Lower lobe of right lung (tissue), 2 donors: ENCODE measurements around the gene RAI14. TPM values are rescaled to one million over a fixed set of nuclear protein-coding genes. Genes with fewer than 3 reads are reported as not detected.

Experiments
- ATAC-seq, 2 donors: fragments of 200-7000 bp; cut with Tn5 transposase; one replicate each; pipeline ENCODE4 v1.9.1; 2020 to 2022; ENCODE audit warnings: mild to moderate bottlenecking in 2 of 2, moderate library complexity in 2 of 2
- DNase-seq: peaks from one replicate; pipeline ENCODE4 v3.0.0-alpha.2; 2020
- H3K27ac ChIP-seq: fragments of 200-600 bp; one replicate; pipeline ENCODE4 v1.8.0; 2022
- H3K27me3 ChIP-seq: fragments of 200-600 bp; one replicate; pipeline ENCODE4 v1.8.0; 2022; ENCODE audit warnings: low read depth
- H3K36me3 ChIP-seq: fragments of 200-600 bp; one replicate; pipeline ENCODE4 v1.8.0; 2022; ENCODE audit warnings: mild to moderate bottlenecking
- H3K4me1 ChIP-seq: fragments of 200-600 bp; one replicate; pipeline ENCODE4 v1.8.0; 2022
- H3K4me3 ChIP-seq: fragments of 200-600 bp; one replicate; pipeline ENCODE4 v1.8.0; 2022; ENCODE audit warnings: mild to moderate bottlenecking
- H3K9me3 ChIP-seq: fragments of 200-600 bp; one replicate; pipeline ENCODE4 v1.8.0; 2022
- intact Hi-C: fragments of 100-400 bp; cut with DNase I; formaldehyde crosslinking; loops from one replicate; pipeline ENCODE4 v1.11.0; 2022
- total RNA-seq: library from RNA; stranded (reverse); fragmentation: NEBNext Ultra II Directional; extraction: Animal tissue kit (Norgen Biotek cat#: 25700); gene quantifications from one replicate; pipeline ENCODE4 v1.2.1, GENCODE V29; 2021
- TF ChIP-seq, protein P1 (sequence below): fragments of 200-600 bp; IDR thresholded peaks from one replicate; pipeline ENCODE4 v1.8.0; 2022; ENCODE audit warnings: antibody characterized with exemption, mild to moderate bottlenecking
- donor health status: DM: no; HTN: yes; CAD: no; lungs with severe emphysema.

Gene RAI14
- total RNA-seq, 1 donor from 2014 or later = 66.8 TPM

DNA sequence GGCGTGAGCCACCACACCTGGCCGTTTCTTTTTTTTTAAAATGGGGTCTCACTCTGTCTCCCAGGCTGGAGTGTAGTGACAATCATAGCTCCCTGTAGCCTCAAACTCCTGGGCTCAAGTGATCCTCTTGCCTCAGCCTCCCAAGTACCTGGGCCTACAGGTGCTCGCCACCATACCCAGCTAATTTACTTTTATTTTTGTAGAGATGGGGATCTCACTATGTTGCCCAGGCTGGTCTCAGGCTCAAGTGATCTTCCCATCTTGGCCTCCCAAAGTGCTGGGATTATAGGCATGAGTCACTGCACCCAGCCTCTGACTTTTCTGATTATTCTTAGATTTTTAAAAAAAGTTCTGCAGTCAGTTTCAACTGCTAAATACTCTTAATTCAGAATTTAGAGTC, 21.3 kb downstream of the RAI14 start:
- Histone ChIP-seq H3K27me3 (no peaks in the 10 kb centered on the region), H3K9me3 (no peaks in the 10 kb centered on the region), H3K4me3 (no peak overlapping the region), H3K4me1 (peaks cover 17% of the 10 kb centered on the region), H3K36me3 (no peaks in the 10 kb centered on the region), H3K27ac (no peak overlapping the region)
- TF ChIP-seq, protein P1, sequence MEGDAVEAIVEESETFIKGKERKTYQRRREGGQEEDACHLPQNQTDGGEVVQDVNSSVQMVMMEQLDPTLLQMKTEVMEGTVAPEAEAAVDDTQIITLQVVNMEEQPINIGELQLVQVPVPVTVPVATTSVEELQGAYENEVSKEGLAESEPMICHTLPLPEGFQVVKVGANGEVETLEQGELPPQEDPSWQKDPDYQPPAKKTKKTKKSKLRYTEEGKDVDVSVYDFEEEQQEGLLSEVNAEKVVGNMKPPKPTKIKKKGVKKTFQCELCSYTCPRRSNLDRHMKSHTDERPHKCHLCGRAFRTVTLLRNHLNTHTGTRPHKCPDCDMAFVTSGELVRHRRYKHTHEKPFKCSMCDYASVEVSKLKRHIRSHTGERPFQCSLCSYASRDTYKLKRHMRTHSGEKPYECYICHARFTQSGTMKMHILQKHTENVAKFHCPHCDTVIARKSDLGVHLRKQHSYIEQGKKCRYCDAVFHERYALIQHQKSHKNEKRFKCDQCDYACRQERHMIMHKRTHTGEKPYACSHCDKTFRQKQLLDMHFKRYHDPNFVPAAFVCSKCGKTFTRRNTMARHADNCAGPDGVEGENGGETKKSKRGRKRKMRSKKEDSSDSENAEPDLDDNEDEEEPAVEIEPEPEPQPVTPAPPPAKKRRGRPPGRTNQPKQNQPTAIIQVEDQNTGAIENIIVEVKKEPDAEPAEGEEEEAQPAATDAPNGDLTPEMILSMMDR = no peak
- DNase-seq = no peak
- intact Hi-C loops = no loop called here
- ATAC-seq = no peak

DNA sequence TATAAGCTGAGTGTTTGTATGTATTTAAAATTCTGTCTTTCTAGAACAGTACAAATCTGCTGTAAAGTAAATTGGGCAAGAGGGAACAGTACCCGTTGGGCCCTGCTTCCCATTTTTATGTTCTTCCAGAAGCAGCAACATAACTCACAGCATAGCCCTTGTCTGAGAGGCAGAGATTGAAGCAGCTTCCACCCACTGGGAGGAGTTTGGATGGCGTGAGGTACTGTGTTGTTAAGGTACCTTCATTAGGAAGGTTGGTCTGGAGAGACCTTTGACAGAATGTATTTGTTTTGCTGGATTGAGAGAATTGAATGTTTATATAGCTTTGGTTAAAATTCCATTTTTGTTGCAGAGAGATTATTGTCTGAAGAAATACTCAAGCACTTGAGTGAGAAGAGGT, 24.8 kb downstream of the RAI14 start:
- intact Hi-C loops = no loop called here
- TF ChIP-seq, protein P1 = no peak
- H3K4me1 ChIP-seq = peaks cover 19% of the 10 kb centered on the region
- no peak overlapping the region for H3K27ac ChIP-seq
- no peak for DNase-seq
- H3K27me3 ChIP-seq = no peaks in the 10 kb centered on the region
- H3K36me3 ChIP-seq = no peaks in the 10 kb centered on the region
- ATAC-seq = peak; percentile 49 to 71
- H3K9me3 ChIP-seq = no peaks in the 10 kb centered on the region
- H3K4me3 ChIP-seq = no peak overlapping the region

DNA sequence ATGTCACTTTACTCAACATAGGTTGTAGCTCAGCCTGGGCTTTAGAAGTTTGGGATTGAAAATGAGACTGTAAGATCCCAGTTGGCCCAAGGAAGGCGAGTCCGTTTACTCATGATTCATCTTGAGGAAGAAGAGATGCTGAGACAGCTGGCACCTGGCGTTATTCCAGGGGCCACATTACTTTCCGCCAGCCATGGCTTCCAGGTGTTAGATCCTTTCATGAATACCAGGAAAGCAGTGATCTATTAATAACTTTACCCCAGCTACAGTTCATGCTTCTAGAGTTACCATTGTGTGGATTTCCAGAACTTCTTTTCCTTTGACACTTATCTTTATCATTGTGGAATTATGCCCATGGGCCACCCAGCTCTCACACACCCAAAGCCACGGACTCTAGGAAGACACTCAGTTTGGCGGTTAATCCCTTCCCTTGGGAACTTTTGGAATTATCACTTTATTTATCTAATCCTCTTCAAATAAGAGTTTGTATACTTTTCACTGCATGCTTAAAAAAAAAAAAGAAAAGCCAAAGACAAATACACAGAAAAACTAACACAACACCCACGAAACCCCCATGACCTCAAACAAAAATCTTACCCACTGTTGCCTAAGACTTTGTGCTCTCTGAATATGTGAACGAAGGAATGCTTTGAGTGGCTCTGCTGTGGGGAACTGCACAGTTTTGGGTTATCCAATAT, 26.9 kb downstream of the RAI14 start:
- intact Hi-C loops = no loop called here
- H3K27me3 ChIP-seq = no peaks in the 10 kb centered on the region
- H3K9me3 ChIP-seq = no peaks in the 10 kb centered on the region
- TF ChIP-seq, protein P1 = no peak
- no peak for ATAC-seq
- no peak for DNase-seq
- peaks cover 25% of the 10 kb centered on the region for H3K4me1 ChIP-seq
- H3K4me3 ChIP-seq = no peak overlapping the region
- no peak overlapping the region for H3K27ac ChIP-seq
- peaks cover 7% of the 10 kb centered on the region for H3K36me3 ChIP-seq

DNA sequence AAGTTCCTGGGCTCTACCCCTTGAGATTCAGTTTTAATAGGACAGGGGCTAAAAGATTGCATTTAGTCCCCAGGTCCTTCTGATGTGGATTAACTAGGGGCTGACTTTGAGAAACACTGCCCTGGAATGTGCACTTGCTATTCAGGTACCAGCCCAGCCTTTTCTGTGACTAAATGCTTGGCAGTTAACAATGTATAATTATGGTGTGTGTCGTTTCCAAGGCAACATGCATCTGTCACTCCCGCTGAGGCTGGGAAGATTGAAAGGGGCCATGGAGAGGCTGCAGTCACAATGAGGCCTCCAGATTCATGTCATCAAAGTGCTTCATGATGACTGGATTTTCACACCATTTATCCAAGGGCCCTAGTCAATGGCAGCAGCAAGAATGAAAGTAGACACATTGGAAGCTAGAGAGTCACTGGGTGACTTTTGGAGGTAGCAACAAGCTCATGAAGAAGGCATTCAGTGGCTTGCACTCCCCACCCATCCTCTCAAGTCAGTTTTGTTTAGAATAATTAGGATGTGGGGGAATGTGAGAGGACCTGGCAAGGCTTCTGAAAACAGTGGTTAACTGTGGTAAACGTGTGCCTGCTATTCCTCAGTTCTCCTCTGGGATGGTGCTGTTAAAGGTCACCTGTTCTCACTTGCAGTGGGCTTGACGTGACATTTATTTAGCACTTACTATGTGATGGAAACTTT, 28.3 kb downstream of the RAI14 start:
- intact Hi-C loops = no loop called here
- no peak overlapping the region for H3K4me3 ChIP-seq
- ATAC-seq = peak; percentile 38 to 48
- DNase-seq = no peak
- no peaks in the 10 kb centered on the region for H3K27me3 ChIP-seq
- H3K27ac ChIP-seq = peak overlapping the region; percentile 68
- H3K36me3 ChIP-seq = peaks cover 11% of the 10 kb centered on the region
- H3K9me3 ChIP-seq = no peaks in the 10 kb centered on the region
- TF ChIP-seq, protein P1 = no peak
- peaks cover 25% of the 10 kb centered on the region for H3K4me1 ChIP-seq

DNA sequence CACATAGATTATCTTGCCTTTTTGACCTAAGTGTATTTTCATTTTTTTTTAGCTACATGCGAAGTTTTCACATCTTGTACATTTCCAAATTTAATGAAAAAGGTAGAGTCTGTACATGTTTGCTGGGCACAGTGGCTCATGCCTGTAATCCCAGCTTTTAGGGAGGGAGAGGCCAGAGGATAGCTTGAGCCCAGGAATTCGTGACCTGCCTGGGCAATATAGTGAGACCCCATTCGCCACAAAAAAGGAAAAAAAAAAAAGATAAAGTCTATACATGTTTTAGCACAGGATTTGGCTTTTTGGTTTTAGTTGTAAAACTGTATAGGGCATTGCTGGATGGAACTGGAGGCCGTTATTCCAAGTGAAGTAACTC, 28.8 kb downstream of the RAI14 start:
- Histone ChIP-seq H3K4me3 (no peak overlapping the region), H3K36me3 (peaks cover 11% of the 10 kb centered on the region), H3K4me1 (peaks cover 25% of the 10 kb centered on the region), H3K27ac (peak overlapping the region; percentile 68), H3K27me3 (no peaks in the 10 kb centered on the region), H3K9me3 (no peaks in the 10 kb centered on the region)
- TF ChIP-seq, protein P1 = no peak
- DNase-seq = no peak
- intact Hi-C loops = no loop called here
- no peak for ATAC-seq
